Islet precursor cell (in vitro differentiated cells): Measurements from ENCODE around the gene NUP133.
"Not testable (repeated sequence)": the region's sequence is repeated elsewhere in the genome, so short reads cannot be mapped to it uniquely, and the experiment has no call there.

Experiments used
- DNase-seq: peaks from one replicate; pipeline ENCODE4 v3.0.0-alpha.2; 2018

Gene NUP133

GRCh38 chr1:229508823-229509337 is 739 bp upstream of the NUP133 start:
- DNase-seq: no peak

- no peak for DNase-seq
Observed at GRCh38 chr1:229507502-229507901, 639 bp downstream of the NUP133 start.

GRCh38 chr1:229506633-229507032 is 1.5 kb downstream of the NUP133 start:
- DNase-seq: no peak

GRCh38 chr1:229495782-229496181 is 12.4 kb downstream of the NUP133 start:
- DNase-seq: no peak

GRCh38 chr1:229487181-229487580 is 21.0 kb downstream of the NUP133 start:
- DNase-seq: no peak

- DNase-seq: no peak
Observed at GRCh38 chr1:229485318-229485717, 22.8 kb downstream of the NUP133 start.

- no peak for DNase-seq
Observed at GRCh38 chr1:229482511-229482910, 25.6 kb downstream of the NUP133 start.

GRCh38 chr1:229480495-229480894 is 27.6 kb downstream of the NUP133 start:
- no peak for DNase-seq

GRCh38 chr1:229479660-229480399 is 28.3 kb downstream of the NUP133 start:
- no peak for DNase-seq

- no peak for DNase-seq
Observed at GRCh38 chr1:229478852-229479251, 29.3 kb downstream of the NUP133 start.

- not testable (repeated sequence) for DNase-seq
Observed at GRCh38 chr1:229475859-229476258, 32.3 kb downstream of the NUP133 start.

- no peak for DNase-seq
Observed at GRCh38 chr1:229474509-229474908, 33.6 kb downstream of the NUP133 start.

GRCh38 chr1:229471175-229471574 is 37.0 kb downstream of the NUP133 start:
- DNase-seq: no peak

GRCh38 chr1:229470406-229471043 is 37.6 kb downstream of the NUP133 start:
- no peak for DNase-seq

- DNase-seq: no peak
Observed at GRCh38 chr1:229466887-229467286, 41.3 kb downstream of the NUP133 start.

- DNase-seq: no peak
Observed at GRCh38 chr1:229464672-229465071, 43.5 kb downstream of the NUP133 start.

- DNase-seq: no peak
Observed at GRCh38 chr1:229461032-229461668, 47.0 kb downstream of the NUP133 start.

GRCh38 chr1:229459815-229460214 is 48.3 kb downstream of the NUP133 start:
- DNase-seq: no peak

- no peak for DNase-seq
Observed at GRCh38 chr1:229457436-229457835, 50.7 kb downstream of the NUP133 start.

- no peak for DNase-seq
Observed at GRCh38 chr1:229456016-229456415, 52.1 kb downstream of the NUP133 start.

- DNase-seq: peak; percentile 81
Observed at GRCh38 chr1:229454056-229454455, 54.1 kb downstream of the NUP133 start.

- no peak for DNase-seq
Observed at GRCh38 chr1:229452956-229453801, 55.0 kb downstream of the NUP133 start.

- no peak for DNase-seq
Observed at GRCh38 chr1:229448845-229449244, 59.3 kb downstream of the NUP133 start.
